Adrenal gland (tissue), 12 donors: ENCODE results near the gene SCN2A. TPM values are rescaled to one million over a fixed set of nuclear protein-coding genes. Genes with fewer than 3 reads are reported as not detected.

Experiments
- DNase-seq, 7 donors: peaks; one replicate each; pipeline ENCODE4 v3.0.0-alpha.2; 2019 to 2020
- H3K27ac ChIP-seq, 5 donors: fragments of 200-600 bp; sonication (generic) in 4 of 5; 1 replicate in 3 of 5; 2 replicates in 2 of 5; pipeline versions ENCODE4 v1.5.1 to v1.8.0; 2016 to 2020; ENCODE audit warnings: mild to moderate bottlenecking in 1 of 5
- H3K27me3 ChIP-seq: fragments of 200-600 bp; 2 replicates; pipeline ENCODE4 v1.8.0; 2021
- H3K36me3 ChIP-seq, 2 donors: fragments of 200-600 bp; replicated peaks in 1 of 2; 1 replicate in 1 of 2; 2 replicates in 1 of 2; pipeline versions ENCODE4 v1.5.1 to v1.8.0; 2018 to 2022
- H3K4me1 ChIP-seq, 2 donors: fragments of 200-600 bp; replicated peaks in 1 of 2; 1 replicate in 1 of 2; 2 replicates in 1 of 2; pipeline versions ENCODE4 v1.5.1 to v1.8.0; 2018 to 2021
- H3K4me3 ChIP-seq, 4 donors: fragments of 200-600 bp; sonication (generic) in 3 of 4; one replicate each; pipeline ENCODE4 v1.5.1; 2016 to 2018
- H3K9me3 ChIP-seq, 3 donors: fragments of 200-600 bp; sonication (generic) in 1 of 3; replicated peaks in 1 of 3; 1 replicate in 2 of 3; 2 replicates in 1 of 3; pipeline versions ENCODE4 v1.5.1 to v1.8.0; 2016 to 2021
- CTCF ChIP-seq, 6 experiments: fragments of 450-650 bp in 4 of 6; fragments of 200-600 bp in 2 of 6; sonication (generic) in 1 of 6; IDR thresholded peaks; 1 replicate in 5 of 6; 2 replicates in 1 of 6; pipeline versions ENCODE4 v1.5.1 to v1.8.0; 2016 to 2021; ENCODE audit warnings: antibody characterized with exemption in 6 of 6, mild to moderate bottlenecking in 2 of 6, moderate library complexity in 1 of 6
- POLR2A ChIP-seq, 2 donors: fragments of 450-650 bp; IDR thresholded peaks; one replicate each; pipeline ENCODE4 v1.6.1; 2017; ENCODE audit warnings: antibody characterized with exemption in 2 of 2, mild to moderate bottlenecking in 2 of 2, moderate library complexity in 1 of 2
- WGBS, 4 donors: extraction: QIAGEN DNeasy Blood & Tissue Kit in 2 of 4; methylation state at CpG; one replicate each; pipeline versions ENCODE4 v1.1.5 to v1.1.7; 2013 to 2017; 5-methylcytosine and 5-hydroxymethylcytosine counted together
- intact Hi-C, 2 donors: fragments of 100-400 bp; cut with DNase I; formaldehyde crosslinking; loops; one replicate each; pipeline versions ENCODE4 v1.14.1 to v1.15.0; 2022 to 2023
- polyA plus RNA-seq, 3 donors: library from polyadenylated mRNA; stranded (reverse); fragments of 200-250 nt in 2 of 3; fragments of 350-450 nt in 1 of 3; fragmentation: Illumina TruSeq in 1 of 3; extraction: RNeasy Lipid Tissue Mini Kit (QIAGEN cat#74804) in 1 of 3; gene quantifications; one replicate each; pipeline ENCODE4 v1.2.3, GENCODE V29; 2013 to 2014
- total RNA-seq, 9 donors: library from RNA; depleted of rRNA in 4 of 9; stranded (reverse); fragments of >200 nt in 4 of 9; fragments of 120-200 nt in 1 of 9; fragmentation: NEBNext Ultra II Directional in 1 of 9; extraction: Animal tissue kit (Norgen Biotek cat#: 25700) in 1 of 9; gene quantifications; one replicate each; pipeline versions ENCODE4 v1.1.0 to v1.2.4, GENCODE V29; 2013 to 2023
- donor health status: healthy with polysubstance abuse.
- donor health status: Bipolar disorder and iron deficiency.
- donor health status: DM: yes; HTN: yes; CAD: no.
- donor health status: DM: no; HTN: no; CAD: no.
- donor health status: DM: no; HTN: no; CAD: no.
- donor health status: DM: yes; HTN: yes; CAD: no.

Gene SCN2A
- total and polyA plus RNA-seq, 12 donors, result 0.34 to 3.5 (median 1.1) TPM

- Histone ChIP-seq H3K27me3 (no peaks in the 10 kb centered on the region), H3K9me3 (no peaks in the 10 kb centered on the region), H3K4me1 (no peaks in the 10 kb centered on the region), H3K36me3 (no peaks in the 10 kb centered on the region), H3K27ac (no peak overlapping the region), H3K4me3 (no peak overlapping the region)
- 61 to 81% (median 72%) methylated on average over 1 of the region's 1 CpG for WGBS, 4 donors
- TF ChIP-seq POLR2A (IDR thresholded peaks at IDR 0.05), result no peak
- TF ChIP-seq CTCF (IDR thresholded peaks at IDR 0.05), result no peak
- DNase-seq, result no peak
- intact Hi-C loops, result no loop called here
Observed at GRCh38 chr2:165348441-165348840, 109.2 kb downstream of the SCN2A start.

- Histone ChIP-seq H3K4me3 (no peak overlapping the region), H3K4me1 (no peaks in the 10 kb centered on the region), H3K27ac (no peak overlapping the region), H3K27me3 (no peaks in the 10 kb centered on the region), H3K9me3 (no peaks in the 10 kb centered on the region), H3K36me3 (no peaks in the 10 kb centered on the region)
- intact Hi-C loops, result no loop called here
- DNase-seq, result no peak
- TF ChIP-seq POLR2A (IDR thresholded peaks at IDR 0.05) (no peak), CTCF (IDR thresholded peaks at IDR 0.05) (no peak)
- 64 to 75% (median 71%) methylated on average over 2 of the region's 2 CpGs for WGBS, 4 donors
Observed at GRCh38 chr2:165349181-165349580, 110.0 kb downstream of the SCN2A start.

GRCh38 chr2:165357758-165358157, 118.5 kb downstream of the SCN2A start:
- no peak for DNase-seq
- 21 to 44% (median 34%) methylated on average over 2 of the region's 2 CpGs for WGBS, 4 donors
- Histone ChIP-seq H3K4me3 (no peak overlapping the region), H3K27ac (no peak overlapping the region), H3K4me1 (no peaks in the 10 kb centered on the region), H3K9me3 (no peaks in the 10 kb centered on the region), H3K27me3 (no peaks in the 10 kb centered on the region), H3K36me3 (no peaks in the 10 kb centered on the region)
- intact Hi-C loops, result no loop called here
- TF ChIP-seq POLR2A (IDR thresholded peaks at IDR 0.05) (no peak), CTCF (IDR thresholded peaks at IDR 0.05) (no peak)

GRCh38 chr2:165361514-165361913, 122.3 kb downstream of the SCN2A start:
- TF ChIP-seq POLR2A (IDR thresholded peaks at IDR 0.05) (no peak), CTCF (IDR thresholded peaks at IDR 0.05) (no peak)
- H3K4me3 ChIP-seq, result no peak overlapping the region
- H3K27me3 ChIP-seq, result no peaks in the 10 kb centered on the region
- intact Hi-C loops, result no loop called here
- 64 to 70% (median 69%) methylated on average over 4 of the region's 4 CpGs for WGBS, 4 donors
- no peak overlapping the region for H3K27ac ChIP-seq
- no peak for DNase-seq
- no peaks in the 10 kb centered on the region for H3K4me1 ChIP-seq
- H3K9me3 ChIP-seq, result no peaks in the 10 kb centered on the region
- H3K36me3 ChIP-seq, result no peaks in the 10 kb centered on the region
